ENCODE data around the gene NOC2L. TPM values are rescaled to one million over a fixed set of nuclear protein-coding genes. Genes with fewer than 3 reads are reported as not detected.

The NOC2L gene
- total RNA-seq, 1 donor from 2014 or later: 35.9 TPM

DNA sequence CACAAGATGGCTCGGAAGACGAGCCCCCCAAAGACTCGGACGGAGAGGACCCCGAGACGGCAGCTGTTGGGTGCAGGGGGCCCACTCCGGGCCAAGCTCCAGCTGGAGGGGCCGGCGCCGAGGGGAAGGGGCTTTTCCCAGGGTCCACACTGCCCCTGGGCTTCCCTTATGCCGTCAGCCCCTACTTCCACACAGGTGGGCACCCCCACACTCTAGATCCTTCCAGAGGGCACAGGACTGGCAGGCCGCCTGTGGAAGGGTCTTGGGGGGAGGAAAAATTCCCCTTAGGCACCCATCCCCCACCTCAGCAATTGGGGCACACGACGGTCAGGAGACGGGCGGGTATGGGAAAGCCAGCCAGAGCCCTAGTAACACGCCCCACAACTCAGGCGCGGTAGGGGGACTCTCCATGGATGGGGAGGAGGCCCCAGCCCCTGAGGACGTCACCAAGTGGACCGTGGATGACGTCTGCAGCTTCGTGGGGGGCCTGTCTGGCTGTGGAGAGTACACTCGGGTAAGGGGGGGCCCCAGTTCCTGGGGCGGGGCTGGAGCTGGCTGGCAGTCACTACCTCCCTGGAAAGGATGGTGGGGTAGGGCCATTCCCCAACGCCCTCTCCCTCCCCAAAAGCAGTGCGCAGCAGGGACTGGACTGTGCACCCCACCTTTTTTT is 16.1 kb downstream of the NOC2L start:
- DNase-seq: no peak

DNA sequence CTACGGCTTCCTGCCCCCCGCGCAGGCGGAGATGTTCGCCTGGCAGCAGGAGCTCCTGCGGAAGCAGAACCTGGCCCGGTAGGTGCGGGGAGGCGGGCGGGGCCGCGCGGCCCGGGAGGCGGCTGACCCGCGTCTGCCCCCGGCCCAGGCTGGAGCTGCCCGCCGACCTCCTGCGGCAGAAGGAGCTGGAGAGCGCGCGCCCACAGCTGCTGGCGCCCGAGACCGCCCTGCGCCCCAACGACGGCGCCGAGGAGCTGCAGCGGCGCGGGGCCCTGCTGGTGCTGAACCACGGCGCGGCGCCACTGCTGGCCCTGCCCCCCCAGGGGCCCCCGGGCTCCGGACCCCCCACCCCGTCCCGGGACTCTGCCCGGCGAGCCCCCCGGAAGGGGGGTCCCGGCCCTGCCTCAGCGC is 16.6 kb downstream of the NOC2L start:
- no peak for DNase-seq

- peak; percentile 30 for DNase-seq
These were observed 17.3 kb downstream of the NOC2L start for GRCh38 chr1:941588-942383.

- no peak for DNase-seq
These were observed 18.0 kb downstream of the NOC2L start for GRCh38 chr1:941015-941587.

GRCh38 chr1:940107-941014 is 18.7 kb downstream of the NOC2L start:
- peak; percentile 24 for DNase-seq

DNA sequence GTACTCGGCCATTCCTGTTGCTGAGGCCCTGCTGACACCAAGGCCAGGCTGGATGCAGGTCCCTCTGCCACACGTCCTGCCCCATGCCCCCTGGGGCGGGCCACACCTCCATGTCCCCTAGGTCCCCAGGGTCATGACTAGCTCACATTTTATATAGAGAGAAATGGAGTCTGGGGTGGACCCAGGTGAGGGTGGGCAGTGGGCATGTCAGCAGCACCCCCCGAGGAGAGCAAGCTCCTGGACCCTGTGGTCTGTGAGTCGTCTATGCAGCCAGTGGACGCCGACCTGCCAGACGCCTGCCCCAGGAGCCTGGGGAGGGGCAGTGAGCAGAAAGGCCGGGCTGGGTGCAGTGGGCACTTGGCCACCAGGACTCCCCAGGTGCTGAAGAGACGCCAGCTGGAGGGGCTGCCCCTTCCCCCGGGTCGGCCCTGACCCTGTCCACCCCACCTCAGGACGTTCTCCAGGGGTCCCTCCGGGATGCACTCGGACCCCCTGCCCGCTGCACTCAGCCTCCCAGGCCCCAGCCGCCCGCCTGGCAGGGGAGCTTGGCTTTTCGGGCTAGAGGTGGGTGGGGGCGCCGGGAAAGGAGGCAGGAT is 19.4 kb downstream of the NOC2L start:
- DNase-seq: no peak

GRCh38 chr1:938711-939489 is 20.2 kb downstream of the NOC2L start:
- DNase-seq: no peak

GRCh38 chr1:938088-938683 is 20.9 kb downstream of the NOC2L start:
- DNase-seq: no peak

GRCh38 chr1:937521-937920 is 21.5 kb downstream of the NOC2L start:
- DNase-seq: no peak

DNA sequence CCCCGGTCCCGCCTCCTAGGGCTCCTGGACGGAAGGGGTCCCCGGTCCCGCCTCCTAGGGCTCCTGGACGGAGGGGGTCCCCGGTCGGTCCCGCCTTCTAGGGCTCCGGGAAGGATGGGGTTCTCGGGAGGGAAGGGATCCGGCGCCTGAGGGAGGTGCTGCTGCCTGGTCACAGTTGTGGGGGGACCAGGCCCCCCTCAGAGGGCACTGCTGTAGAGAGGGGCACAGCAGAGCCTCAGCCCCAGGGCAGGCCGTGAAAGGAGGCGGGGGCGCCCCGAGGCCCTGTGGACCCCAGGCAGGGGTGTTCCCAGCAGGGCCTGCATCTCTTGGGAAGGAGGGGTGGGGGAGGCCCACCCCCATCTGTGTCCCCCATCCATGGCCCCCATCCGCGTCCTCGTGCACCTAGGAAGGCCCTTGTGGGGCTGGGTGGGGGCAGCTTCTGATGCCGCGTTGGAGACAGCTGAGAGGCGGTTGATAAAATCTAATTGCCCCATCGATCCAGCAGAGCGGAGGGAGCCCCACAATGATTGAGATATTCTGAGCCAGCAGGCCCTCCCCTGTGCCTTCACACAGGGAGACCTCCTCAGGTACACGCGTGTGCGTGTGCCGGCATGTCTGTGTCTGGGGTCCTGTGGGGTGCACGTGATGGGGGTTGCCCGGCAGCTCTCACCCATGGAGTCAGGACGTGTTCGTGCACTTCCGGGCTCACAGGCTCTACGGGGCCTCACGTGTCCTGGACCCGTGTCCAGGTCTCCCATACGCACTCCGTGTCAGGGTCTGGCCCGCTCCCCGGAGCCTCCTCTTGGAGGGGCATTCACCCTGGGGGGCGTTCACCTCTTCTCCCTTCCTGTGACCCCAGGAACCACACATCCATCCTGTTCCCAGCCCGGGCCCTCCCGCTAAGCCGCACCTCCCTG is 22.4 kb downstream of the NOC2L start:
- no peak for DNase-seq

- DNase-seq: no peak
These were observed 23.3 kb downstream of the NOC2L start for GRCh38 chr1:935751-936231.

GRCh38 chr1:934991-935750 is 23.9 kb downstream of the NOC2L start:
- DNase-seq: no peak

DNA sequence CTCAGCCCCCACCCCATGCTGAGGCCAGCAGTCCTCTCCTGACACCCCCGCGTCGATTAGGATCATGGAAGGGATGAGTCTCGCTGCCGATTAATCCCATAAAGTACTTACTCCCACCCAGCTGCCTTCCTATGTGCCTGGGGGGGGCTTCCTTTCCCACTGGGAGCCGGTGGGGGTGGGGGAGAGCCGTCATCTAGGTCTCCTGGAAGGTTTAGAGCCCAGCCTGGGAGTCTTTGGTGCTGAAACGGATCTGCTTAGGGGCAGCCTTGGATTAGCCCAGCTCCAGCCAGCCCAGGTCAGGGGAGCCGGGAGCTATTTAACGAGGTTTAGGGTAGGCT is 25.5 kb downstream of the NOC2L start:
- DNase-seq: no peak

DNA sequence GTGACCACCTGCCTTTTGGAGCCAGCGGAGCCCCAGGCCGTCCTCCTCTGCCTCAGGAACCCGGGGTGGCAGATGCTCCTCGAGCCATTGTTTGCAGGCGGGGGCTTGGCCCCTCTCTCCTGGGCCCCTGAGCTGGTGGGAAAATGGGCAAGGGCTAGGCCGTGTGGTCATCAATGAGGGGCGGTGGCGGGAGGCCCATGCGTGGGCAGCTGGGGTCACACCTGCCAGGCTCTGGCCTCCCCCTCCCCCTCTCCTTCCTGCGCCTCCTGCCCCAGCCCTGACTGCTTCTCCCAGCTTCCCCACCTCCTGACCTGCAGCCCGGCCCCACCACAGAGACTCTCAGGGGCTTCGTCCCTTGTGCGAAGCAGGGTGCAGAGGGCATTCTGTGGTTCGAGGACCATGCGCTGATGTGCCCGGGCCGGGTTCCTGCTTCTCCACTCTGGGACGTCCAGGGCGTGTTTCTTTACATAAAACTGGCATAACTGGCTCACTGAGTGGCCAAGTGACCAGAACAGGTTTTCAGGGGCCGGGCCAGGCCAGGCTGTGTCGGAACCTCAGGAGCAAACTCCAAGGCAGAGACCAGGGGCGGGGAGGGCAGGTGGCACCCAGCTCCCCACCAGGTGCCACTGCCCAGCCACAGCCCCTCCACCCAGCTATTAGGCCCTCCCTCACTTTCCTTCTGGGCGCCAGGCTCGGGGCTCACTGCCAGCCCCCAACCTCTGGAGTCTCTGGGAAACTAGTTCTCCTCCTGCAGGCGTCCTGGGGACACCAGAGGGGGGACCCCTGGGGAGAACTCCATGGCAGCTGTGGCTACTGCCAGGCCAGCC is 26.1 kb downstream of the NOC2L start:
- no peak for DNase-seq

DNA sequence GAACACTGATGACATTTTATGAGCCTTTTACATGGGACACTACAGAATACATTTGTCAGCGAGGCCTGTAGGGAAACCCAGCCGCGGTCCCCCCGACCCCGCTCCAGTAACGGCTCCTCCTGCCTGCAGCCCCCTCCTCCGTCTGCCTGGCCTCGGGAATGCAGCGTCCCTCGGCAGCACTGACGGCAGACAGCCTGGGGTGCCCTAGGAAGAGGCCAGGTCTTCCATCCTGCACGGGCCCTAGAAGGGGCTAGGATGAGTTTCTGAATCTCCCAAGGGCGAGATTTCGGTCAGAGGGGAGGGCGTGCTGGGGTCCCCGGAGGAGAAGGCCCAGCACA is 26.9 kb downstream of the NOC2L start:
- DNase-seq: no peak

DNA sequence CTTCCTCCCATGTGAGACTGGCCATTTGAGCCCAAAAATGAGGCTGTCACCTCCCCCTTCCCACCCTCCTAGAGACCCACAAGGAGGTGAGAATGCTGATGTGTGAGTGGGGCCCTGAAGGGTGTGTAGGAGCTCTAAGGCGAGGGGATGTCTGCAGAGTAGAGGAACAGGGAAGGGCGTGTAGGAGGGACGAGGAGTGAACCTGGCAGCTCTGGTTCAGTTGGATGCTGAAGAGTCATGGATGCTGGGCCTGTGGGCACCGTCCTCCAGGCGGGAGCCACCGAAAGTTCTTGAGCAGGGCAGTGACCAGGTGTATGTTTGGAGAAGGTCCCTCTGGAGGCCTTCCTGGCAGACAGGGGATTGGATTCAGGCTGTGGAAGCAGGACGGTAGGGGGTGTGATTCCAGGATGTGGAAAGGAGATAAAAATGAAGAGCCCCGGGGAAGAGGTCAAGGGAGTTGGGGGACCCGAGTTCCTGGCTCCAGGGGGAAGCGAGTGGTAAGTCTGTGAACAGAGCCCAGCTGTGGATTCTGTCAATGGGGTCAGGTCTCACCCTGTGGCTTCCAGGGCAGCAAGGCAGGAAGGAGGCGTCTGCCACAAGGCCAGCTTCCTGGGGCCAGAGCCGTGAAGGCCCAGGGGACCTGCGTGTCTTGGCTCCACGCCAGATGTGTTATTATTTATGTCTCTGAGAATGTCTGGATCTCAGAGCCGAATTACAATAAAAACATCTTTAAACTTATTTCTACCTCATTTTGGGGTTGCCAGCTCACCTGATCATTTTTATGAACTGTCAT is 27.5 kb downstream of the NOC2L start:
- DNase-seq: no peak

DNA sequence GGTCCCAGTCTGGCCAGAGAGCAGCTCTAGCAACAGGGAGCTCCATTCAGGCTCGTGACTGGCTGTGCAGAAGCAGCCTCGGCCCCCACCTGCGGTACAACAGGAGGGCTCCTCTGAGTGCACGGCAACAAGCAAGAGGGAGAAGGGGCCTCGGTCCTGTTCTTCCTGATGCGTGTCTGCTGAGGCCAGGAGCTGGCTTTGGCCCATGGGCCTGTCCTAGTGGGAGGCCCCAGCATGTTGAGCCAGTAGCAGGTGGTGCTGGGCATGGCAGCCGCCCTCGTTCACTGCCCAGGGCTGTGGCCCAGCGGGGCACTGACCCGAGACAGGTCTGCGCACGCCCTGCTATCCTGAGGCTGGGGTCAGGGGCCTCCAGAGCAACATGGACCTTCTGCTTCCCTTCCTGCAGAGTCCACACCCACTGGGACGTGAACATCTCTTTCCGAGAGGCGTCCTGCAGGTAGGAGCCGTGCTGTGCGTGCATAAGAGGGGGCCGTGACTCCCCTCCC is 28.4 kb downstream of the NOC2L start:
- no peak for DNase-seq

Measured in skin of body (tissue), 2 donors.